Inflammatory macrophage treated with lipopolysaccharide for 1 hour (primary cell): ENCODE data around the gene SHMT2.

Experiments used
- DNase-seq, 2 donors: peaks; one replicate each; pipeline ENCODE4 v3.0.0-alpha.2; 2020 to 2022

SHMT2 gene

DNA sequence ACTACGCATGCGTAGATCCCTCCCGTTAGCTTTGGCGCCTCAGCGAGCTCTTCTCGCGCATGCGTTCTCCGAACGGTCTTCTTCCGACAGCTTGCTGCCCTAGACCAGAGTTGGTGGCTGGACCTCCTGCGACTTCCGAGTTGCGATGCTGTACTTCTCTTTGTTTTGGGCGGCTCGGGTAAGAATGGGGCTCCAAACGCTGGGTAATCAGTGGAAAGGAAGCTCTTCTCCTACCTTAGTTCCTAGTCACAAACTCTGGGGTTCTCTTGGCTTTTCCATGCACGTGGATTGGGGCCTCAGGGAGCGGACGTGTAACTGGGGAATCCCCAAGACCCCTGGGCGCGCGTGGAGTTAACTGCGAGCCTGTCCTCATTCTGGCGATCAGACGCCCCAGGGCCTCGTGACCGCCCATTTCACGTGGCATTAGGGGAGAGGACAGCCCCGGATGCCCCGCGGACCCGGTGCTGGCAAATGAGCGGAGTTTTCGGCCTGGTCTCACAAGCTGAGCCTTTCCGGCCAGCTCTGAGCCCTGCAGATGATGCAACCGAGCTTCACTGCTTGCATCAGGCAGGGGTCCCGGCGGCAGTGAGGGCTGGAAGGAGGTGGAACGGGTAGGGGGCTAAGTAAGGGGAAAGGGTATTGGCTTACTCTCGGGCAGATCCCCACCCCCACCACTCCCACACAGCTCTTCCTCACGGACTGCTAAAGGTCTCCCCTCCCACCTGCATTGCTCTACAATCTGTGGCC lies at the start of gene SHMT2:
TSS of gene SHMT2 (plus strand) at position 78 of the 747 bp plus-strand sequence. CDS start at position 146, 68 bp downstream.
- peak; percentile 94 to 98 for DNase-seq

DNA sequence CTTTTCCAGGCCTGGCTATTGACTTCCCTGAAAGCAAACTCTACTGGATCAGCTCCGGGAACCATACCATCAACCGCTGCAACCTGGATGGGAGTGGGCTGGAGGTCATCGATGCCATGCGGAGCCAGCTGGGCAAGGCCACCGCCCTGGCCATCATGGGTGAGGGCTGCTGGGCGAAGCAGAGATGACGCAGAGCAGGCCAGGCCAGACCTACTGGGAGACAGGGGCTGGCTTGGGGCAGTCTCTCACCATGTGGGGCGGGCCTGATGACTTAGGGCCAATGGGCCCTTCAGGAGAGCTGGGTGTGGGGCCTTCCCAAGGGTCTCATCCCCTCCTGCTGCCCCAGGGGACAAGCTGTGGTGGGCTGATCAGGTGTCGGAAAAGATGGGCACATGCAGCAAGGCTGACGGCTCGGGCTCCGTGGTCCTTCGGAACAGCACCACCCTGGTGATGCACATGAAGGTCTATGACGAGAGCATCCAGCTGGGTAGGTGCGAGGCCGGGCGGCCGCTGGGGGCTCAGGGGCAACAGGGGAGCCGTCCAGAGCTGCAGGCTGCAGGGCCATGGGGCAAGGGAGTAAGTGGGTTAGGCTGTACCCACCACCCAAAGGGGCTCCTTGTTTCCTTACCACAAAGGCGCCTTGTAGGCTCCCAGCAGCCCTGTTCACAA lies 49.1 kb upstream of the SHMT2 start:
- DNase-seq = no peak

DNA sequence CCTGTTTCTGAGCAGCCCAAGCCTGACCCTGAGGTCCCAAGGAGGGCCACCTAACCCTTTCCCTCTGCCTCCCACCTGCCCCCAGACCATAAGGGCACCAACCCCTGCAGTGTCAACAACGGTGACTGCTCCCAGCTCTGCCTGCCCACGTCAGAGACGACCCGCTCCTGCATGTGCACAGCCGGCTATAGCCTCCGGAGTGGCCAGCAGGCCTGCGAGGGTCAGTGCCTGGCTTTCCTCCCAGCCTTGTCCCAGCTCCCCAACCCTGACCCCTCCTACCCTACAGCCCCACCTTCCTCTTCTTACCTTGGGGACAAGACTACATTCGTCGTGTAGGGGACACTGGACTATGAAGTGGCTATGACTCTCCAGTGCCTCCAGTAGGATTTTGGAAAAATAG lies 48.4 kb upstream of the SHMT2 start:
- no peak for DNase-seq

DNA sequence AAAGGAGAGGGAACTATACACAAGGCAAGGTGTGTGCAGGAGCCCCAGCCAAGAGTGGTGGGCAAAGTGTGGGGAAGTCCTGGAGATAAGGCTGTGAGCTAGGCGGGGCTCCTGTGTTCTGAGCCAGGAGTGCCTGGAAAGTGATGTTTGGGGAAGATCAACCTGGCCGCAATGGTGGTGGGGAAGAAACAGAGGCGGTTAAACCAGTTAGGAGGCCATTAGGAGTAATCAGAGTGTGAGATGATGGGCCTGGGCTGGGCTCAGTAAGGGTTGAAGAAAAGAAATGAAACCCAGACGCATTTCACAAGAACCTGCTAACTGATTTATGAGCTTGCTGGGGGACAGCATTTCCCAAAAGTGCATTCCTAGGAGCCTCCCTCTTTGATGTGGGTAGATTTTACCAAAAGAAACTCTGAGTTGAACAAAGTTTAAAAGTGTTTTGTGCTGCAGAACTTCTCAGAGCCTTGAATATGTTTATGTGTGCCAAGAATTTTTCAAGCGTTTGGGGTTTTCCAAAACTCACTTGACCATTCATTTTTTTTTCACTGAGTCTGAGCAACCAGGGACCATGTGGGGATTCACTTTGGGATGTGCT lies 47.9 kb upstream of the SHMT2 start:
- no peak for DNase-seq

DNA sequence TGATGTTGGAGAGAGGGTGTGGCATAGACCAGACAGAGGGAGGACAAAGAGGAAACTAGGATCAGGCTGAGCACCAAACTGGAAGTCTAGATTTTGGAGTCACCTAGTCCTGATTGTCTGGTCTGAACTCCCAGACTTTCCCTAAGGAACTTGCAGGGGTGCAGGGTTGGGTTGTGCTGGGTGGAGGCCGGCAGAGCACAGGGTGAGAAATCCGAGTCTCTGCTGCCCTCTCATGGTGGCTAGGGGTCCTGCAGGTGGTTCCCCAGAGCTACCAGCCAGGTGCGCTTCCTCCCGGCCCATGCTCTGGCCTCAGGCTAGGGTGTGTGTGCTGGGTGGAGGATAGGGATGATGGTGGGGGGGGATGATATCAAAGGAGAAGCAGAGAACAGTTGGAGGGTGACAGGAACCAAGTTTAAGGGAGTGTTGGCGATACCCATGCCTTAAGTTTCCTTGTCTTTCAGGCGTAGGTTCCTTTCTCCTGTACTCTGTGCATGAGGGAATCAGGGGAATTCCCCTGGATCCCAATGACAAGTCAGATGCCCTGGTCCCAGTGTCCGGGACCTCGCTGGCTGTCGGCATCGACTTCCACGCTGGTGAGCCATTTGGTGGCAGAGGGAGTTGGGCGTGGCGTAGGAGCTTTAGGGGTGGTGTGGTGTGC lies 46.5 kb upstream of the SHMT2 start:
- peak; percentile 39 to 84 for DNase-seq

DNA sequence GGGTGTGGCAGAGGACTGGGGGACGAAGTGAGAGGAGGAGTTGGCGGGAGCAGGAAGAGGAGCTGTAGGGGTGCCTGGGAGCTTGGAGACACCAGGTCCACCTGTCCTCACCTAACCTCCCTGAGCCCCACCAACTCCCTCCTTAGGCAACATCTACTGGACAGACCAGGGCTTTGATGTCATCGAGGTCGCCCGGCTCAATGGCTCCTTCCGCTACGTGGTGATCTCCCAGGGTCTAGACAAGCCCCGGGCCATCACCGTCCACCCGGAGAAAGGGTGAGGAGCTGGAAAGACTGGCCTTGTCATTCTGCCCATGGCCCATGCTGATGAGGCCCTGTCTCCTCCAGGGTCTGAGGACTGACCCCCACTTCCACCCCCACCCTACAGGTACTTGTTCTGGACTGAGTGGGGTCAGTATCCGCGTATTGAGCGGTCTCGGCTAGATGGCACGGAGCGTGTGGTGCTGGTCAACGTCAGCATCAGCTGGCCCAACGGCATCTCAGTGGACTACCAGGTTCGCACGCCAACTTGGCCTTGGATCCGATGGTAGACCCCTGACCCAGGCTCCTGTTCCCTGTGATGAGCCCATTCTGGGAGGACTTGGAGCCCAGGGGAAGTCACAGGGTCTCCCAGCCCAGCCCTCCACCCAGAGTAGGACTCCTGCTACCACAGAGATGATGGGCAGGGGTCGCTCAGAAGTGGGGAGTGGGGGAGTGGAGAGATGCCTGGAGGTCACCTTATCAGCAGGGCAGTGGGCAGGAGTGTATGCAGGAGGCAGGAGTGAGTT lies 45.4 kb upstream of the SHMT2 start:
- no peak for DNase-seq

DNA sequence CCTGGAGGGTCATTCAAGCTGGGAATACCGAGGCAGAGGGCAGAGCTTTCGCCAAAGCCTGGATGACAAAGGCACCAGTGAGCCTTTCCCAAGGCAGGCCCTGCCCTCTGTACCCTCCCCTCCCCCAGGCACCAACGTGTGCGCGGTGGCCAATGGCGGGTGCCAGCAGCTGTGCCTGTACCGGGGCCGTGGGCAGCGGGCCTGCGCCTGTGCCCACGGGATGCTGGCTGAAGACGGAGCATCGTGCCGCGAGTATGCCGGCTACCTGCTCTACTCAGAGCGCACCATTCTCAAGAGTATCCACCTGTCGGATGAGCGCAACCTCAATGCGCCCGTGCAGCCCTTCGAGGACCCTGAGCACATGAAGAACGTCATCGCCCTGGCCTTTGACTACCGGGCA lies 44.1 kb upstream of the SHMT2 start:
- no peak for DNase-seq

DNA sequence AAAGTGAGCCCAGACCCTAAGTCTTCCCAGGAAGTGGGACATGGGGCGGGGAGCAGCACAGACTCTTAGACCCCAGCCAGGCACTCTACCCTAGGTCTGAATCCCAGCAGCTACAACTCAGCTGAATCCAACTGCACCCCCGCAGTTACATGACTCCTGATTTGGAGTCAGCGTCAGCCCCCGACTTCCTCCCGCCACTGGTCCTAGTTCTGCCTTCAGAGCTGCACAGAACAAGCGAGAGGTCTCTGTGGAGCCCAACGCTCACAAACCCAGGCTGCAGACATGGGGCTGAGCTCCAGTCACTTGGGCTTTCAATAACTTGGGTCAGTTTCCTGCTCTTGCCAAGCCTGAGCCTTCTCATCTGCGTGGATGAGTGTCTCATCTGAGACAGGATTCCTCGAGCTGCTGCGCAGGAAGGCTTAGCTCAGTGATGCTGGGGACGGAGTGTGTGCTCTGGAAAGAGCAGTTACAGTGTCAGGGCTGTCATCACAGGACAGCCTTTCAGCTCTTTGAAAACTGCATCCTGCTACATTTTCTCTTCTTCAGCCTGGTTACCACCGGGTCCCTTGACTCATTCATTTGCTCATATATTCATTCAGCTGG lies 43.5 kb upstream of the SHMT2 start:
- DNase-seq = no peak

DNA sequence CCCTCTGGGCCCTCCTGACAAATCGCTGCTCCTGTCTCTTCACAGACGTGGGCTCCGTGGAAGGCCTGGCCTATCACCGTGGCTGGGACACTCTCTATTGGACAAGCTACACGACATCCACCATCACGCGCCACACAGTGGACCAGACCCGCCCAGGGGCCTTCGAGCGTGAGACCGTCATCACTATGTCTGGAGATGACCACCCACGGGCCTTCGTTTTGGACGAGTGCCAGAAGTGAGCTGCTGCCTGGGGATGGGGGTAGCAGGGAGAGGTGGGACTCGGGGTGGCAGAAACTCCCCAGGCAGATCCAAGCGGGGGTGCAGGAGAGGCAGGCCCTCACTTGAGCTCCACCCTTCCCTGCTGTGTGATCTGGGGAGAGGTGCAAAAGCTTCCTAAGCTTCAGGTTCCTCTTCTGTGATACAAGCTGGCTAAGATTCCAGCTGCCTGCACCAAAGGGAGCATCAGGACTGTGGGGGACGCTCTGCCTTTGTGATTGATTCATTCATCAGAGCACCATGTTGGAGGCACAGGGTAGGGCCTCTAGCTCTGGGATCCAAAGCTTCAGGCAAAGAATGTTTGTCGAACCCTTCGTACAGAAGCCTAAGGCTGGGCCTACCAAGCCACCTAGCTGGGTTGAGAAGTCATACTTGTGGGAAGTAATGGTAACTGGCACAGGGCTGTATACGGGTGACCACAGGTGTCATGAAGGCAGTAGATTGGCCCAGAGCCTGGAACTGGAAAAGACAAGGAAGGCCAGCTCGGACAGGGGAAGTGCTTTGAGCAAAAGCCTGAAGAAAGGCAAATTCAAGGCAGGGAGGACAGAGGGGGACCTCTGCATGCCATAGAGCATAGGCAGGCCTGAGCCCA lies 42.1 kb upstream of the SHMT2 start:
- no peak for DNase-seq

DNA sequence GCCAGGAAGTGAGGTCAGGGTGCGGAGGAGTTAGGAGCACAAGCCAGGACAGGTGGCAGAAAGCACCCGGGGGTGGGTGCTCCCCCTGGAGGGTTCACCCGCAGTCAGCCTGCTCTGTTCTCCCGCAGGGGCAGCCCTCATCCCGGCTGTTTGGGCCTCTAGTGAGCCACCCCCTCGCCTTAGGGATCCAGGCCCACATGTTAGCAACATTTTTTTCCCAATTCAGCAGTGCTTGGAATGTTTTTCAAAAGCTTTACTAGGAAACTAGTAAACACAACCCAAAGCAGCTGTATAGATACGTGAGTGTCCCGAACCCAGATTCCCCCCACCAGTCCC lies 41.5 kb upstream of the SHMT2 start:
- no peak for DNase-seq

DNA sequence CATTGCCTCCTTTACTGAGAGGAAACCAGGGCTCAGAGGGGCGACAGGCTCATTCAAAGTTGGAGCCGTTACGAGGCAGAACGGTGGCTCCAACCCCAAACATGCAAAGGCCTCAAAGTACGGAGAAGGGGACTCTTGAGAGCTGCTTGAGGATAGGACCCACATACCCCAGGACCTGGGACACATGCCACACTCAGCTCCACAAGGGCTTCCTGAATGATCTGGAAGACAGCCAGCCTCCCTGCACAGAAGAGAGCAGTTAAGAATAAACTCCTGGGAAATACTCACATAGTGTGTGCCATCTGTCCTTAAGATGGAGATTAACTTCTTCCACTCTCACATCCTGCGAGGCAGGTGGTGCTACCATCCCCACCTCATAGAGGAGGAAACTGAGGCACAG lies 39.5 kb upstream of the SHMT2 start:
- no peak for DNase-seq

DNA sequence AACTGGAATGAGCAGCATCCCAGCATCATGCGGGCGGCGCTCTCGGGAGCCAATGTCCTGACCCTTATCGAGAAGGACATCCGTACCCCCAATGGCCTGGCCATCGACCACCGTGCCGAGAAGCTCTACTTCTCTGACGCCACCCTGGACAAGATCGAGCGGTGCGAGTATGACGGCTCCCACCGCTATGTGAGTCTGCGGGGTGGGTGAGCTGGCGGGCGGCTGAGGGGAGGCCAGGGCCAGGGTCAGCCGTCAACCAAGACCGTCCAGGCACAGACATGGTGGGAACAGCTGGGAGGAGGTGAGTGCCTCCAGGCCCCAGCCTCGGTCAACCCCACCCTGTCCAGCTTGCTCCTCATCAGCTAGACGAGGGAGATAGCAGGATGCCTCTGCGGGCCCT lies 38.7 kb upstream of the SHMT2 start:
- DNase-seq = no peak

DNA sequence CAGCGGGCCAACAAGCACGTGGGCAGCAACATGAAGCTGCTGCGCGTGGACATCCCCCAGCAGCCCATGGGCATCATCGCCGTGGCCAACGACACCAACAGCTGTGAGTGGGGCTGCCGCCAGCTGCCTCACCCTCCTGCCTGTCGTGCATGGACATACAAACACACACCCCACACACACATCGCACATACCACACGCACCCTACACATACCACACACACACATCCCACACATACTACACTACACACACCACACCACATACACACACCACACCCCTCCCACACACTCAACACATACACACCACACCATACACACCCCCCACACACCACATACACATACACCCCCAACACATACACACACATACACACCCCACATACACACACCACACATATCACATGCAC lies 38.1 kb upstream of the SHMT2 start:
- DNase-seq = no peak

DNA sequence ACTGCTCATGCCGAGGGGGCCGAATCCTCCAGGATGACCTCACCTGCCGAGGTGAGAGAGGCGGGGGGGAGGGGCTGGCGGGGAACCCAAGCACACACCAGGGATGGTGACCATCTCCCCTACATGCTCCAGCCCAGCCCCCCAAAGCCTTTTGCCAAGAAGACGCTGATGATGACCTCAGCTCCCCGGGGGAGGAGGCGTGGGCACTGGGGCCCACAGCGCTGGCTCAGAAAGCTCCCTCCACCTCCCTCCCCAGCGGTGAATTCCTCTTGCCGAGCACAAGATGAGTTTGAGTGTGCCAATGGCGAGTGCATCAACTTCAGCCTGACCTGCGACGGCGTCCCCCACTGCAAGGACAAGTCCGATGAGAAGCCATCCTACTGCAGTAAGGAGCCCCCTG lies 36.6 kb upstream of the SHMT2 start:
- DNase-seq = no peak

DNA sequence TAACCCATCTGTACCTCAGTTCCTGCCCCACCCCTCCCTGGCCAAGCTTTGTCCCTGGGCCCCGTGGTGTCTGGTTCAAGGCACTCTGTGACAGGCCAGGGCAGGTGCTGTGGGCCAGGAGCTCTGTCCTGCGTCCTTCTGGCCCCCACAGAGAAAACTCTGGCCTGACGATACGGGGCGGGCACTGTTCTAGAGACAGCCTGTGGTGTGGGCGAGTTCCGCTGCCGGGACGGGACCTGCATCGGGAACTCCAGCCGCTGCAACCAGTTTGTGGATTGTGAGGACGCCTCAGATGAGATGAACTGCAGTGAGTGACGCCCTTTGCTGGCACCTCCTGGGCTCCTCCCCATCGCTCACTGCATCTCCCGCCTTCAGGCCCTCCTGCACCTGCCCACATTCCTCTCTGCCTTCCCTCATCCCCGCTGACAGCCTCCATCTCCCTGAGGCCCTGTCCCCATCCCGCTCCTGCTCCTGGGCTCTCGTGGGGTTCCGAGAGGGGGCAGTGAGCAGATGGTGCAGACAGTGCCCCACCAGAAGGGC lies 35.7 kb upstream of the SHMT2 start:
- DNase-seq = no peak

DNA sequence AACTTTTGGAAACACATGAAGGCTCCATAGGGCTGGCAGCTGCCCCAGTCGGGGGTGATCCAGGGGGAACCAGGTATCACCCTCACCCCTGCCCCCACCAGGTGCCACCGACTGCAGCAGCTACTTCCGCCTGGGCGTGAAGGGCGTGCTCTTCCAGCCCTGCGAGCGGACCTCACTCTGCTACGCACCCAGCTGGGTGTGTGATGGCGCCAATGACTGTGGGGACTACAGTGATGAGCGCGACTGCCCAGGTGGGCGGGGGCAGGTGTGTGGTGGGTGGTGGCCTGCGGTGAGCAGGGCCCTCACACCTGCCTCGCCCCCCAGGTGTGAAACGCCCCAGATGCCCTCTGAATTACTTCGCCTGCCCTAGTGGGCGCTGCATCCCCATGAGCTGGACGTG lies 35.3 kb upstream of the SHMT2 start:
- no peak for DNase-seq

DNA sequence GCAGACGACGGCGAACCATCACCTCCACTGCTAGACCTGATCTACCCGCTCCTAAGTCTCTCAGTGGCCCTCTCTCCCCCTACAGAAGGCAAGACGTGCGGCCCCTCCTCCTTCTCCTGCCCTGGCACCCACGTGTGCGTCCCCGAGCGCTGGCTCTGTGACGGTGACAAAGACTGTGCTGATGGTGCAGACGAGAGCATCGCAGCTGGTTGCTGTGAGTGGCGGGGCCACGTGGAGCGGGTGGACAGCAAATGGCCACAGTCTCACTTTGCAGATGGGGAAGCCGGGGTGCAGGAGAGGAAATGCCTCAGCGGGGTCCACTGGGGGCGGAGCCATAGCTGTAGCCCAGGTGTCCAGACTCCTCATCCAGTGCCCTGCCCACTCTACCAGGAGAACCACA lies 34.3 kb upstream of the SHMT2 start:
- no peak for DNase-seq

DNA sequence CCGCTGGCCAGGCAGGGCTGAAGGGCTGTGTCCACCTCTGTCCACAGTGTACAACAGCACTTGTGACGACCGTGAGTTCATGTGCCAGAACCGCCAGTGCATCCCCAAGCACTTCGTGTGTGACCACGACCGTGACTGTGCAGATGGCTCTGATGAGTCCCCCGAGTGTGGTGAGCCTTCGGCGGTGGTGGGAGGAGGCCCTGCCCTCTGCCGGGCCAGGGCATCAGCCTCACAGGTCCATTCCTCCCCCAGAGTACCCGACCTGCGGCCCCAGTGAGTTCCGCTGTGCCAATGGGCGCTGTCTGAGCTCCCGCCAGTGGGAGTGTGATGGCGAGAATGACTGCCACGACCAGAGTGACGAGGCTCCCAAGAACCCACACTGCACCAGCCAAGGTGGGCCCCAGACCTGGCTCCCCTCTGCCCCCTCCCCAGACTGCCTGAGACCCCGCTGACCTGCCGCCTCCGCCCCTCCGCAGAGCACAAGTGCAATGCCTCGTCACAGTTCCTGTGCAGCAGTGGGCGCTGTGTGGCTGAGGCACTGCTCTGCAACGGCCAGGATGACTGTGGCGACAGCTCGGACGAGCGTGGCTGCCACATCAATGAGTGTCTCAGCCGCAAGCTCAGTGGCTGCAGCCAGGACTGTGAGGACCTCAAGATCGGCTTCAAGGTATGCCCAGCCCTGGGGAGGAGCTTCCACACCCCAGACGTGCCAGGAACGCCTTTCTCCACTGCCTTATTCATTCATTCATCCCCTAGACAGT lies 33.7 kb upstream of the SHMT2 start:
- no peak for DNase-seq

DNA sequence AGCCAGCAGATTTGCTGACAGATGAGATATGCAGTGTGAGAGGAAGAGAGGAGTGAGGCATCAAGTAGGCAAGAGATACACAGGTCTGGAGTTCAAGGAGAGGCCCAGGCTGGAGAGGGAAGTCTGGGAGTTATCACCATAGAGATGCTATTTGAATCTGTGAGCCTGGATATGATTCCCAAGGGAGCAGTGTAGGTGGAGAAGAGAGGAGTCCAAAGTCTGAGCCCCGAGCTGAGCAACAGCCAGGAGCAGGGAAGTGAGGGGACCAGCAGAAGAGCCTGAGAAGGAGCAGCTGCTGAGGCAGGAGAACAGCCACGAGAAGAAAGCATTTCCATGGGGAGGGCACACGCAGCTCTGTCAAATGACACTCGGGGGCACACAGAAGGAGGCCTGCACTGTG lies 33.1 kb upstream of the SHMT2 start:
- DNase-seq = no peak

DNA sequence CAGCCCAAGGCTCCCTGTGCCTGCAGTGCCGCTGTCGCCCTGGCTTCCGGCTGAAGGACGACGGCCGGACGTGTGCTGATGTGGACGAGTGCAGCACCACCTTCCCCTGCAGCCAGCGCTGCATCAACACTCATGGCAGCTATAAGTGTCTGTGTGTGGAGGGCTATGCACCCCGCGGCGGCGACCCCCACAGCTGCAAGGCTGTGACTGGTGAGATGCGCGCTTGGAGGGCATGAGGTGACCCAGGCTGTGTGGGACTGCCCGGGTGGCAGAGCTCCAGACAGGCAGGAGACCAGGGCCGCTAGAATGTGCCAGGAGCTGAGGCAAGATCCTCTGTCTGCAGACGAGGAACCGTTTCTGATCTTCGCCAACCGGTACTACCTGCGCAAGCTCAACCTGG lies 32.6 kb upstream of the SHMT2 start:
- DNase-seq = no peak

DNA sequence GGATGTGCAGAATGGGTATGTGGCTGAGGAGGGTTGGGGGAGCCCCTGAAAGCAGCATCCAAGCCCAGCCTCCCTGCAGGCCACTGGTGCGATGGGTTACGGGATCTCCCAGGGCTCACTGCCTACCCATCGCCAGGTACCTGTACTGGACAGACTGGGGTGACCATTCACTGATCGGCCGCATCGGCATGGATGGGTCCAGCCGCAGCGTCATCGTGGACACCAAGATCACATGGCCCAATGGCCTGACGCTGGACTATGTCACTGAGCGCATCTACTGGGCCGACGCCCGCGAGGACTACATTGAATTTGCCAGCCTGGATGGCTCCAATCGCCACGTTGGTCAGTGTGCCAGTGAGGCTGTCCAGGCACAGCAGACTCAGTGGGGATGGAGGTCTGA lies 31.2 kb upstream of the SHMT2 start:
- DNase-seq = no peak
